Measurements from ENCODE around the gene CNTNAP4. TPM values are rescaled to one million over a fixed set of nuclear protein-coding genes. Genes with fewer than 3 reads are reported as not detected.

The CNTNAP4 gene
- polyA plus RNA-seq, 1 donor from 2014 or later: 75.8 TPM

GRCh38 chr16:76445815-76446214 lies 168.6 kb downstream of the CNTNAP4 start:
- H3K27me3 ChIP-seq (ENCODE audit: insufficient read depth, low read depth, low read length): no peaks in the 10 kb centered on the region
- H3K79me2 ChIP-seq (replicated peaks; ENCODE audit: insufficient read depth, low read length): no peaks in the 10 kb centered on the region
- no peak overlapping the region for H3K4me3 ChIP-seq (ENCODE audit: low read length)
- H2AFZ ChIP-seq (ENCODE audit: low read depth, low read length): no peak overlapping the region
- no peaks in the 10 kb centered on the region for H3K36me3 ChIP-seq (ENCODE audit: insufficient read depth, low read length)
- no peak for TF ChIP-seq POLR2AphosphoS5 (IDR thresholded peaks at IDR 0.05)
- no peak for TF ChIP-seq MXI1 (conservative IDR thresholded peaks at IDR 0.05; ENCODE audit: poor library complexity, severe bottlenecking)
- TF ChIP-seq RAD21 (conservative IDR thresholded peaks at IDR 0.05): no peak
- no peak for TF ChIP-seq REST (IDR thresholded peaks at IDR 0.05; ENCODE audit: borderline replicate concordance)
- no peak for TF ChIP-seq SMC3 (conservative IDR thresholded peaks at IDR 0.05; ENCODE audit: poor library complexity)
- no peaks in the 10 kb centered on the region for H4K20me1 ChIP-seq (ENCODE audit: insufficient read depth)
- H3F3A ChIP-seq (ENCODE audit: insufficient read depth, low read length, poor library complexity, severe bottlenecking): no peaks in the 10 kb centered on the region
- H3K4me2 ChIP-seq (ENCODE audit: low read length): no peak overlapping the region
- H3K9ac ChIP-seq (ENCODE audit: low read length): no peak overlapping the region
- no peaks in the 10 kb centered on the region for H3K9me2 ChIP-seq (ENCODE audit: insufficient read depth, low read length)
- peak overlapping the region; percentile 56 for H3K27ac ChIP-seq (ENCODE audit: low read length)
- no peaks in the 10 kb centered on the region for H3K9me3 ChIP-seq (ENCODE audit: low read length)

DNA sequence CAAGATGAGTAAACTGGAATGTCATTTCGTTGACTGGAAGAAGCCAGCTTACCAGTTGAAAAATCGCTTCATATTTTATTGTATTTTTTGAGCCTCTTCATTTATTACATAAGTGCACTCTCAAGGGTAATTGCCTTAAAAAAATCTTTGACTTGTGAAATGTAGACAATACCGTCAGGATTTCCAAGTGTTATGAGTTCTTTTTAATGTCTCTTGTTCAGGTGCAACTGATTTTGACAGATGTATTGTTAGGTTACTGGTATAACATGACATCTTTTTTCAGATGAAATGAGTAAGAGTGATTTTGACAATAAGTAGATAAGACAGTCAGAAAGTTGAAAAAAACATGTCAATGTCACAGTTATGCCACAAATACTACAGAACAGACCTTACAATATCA lies 169.1 kb downstream of the CNTNAP4 start:
- no peak overlapping the region for H2AFZ ChIP-seq (ENCODE audit: low read depth, low read length)
- no peaks in the 10 kb centered on the region for H3K36me3 ChIP-seq (ENCODE audit: insufficient read depth, low read length)
- no peak overlapping the region for H3K4me2 ChIP-seq (ENCODE audit: low read length)
- no peaks in the 10 kb centered on the region for H3F3A ChIP-seq (ENCODE audit: insufficient read depth, low read length, poor library complexity, severe bottlenecking)
- TF ChIP-seq, protein P1, sequence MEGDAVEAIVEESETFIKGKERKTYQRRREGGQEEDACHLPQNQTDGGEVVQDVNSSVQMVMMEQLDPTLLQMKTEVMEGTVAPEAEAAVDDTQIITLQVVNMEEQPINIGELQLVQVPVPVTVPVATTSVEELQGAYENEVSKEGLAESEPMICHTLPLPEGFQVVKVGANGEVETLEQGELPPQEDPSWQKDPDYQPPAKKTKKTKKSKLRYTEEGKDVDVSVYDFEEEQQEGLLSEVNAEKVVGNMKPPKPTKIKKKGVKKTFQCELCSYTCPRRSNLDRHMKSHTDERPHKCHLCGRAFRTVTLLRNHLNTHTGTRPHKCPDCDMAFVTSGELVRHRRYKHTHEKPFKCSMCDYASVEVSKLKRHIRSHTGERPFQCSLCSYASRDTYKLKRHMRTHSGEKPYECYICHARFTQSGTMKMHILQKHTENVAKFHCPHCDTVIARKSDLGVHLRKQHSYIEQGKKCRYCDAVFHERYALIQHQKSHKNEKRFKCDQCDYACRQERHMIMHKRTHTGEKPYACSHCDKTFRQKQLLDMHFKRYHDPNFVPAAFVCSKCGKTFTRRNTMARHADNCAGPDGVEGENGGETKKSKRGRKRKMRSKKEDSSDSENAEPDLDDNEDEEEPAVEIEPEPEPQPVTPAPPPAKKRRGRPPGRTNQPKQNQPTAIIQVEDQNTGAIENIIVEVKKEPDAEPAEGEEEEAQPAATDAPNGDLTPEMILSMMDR (IDR thresholded peaks at IDR 0.05; ENCODE audit: poor library complexity, severe bottlenecking): no peak
- no peak for TF ChIP-seq TAF1 (IDR thresholded peaks at IDR 0.05; ENCODE audit: low read depth)
- no peak for TF ChIP-seq RAD21 (conservative IDR thresholded peaks at IDR 0.05)
- TF ChIP-seq EP300 (conservative IDR thresholded peaks at IDR 0.05; ENCODE audit: poor library complexity, severe bottlenecking): peak; percentile 100
- no peak for TF ChIP-seq EZH2 (IDR thresholded peaks at IDR 0.05; ENCODE audit: borderline replicate concordance, insufficient read depth, low read length, poor library complexity, severe bottlenecking)
- peak; percentile 17 for TF ChIP-seq MXI1 (conservative IDR thresholded peaks at IDR 0.05; ENCODE audit: poor library complexity, severe bottlenecking)
- peak; percentile 77 for TF ChIP-seq REST (IDR thresholded peaks at IDR 0.05; ENCODE audit: borderline replicate concordance)
- peak; percentile 94 for TF ChIP-seq POLR2AphosphoS5 (IDR thresholded peaks at IDR 0.05)
- TF ChIP-seq SMC3 (conservative IDR thresholded peaks at IDR 0.05; ENCODE audit: poor library complexity): peak; percentile 20
- H3K9ac ChIP-seq (ENCODE audit: low read length): no peak overlapping the region
- no peaks in the 10 kb centered on the region for H3K9me2 ChIP-seq (ENCODE audit: insufficient read depth, low read length)
- H4K20me1 ChIP-seq (ENCODE audit: insufficient read depth): no peaks in the 10 kb centered on the region
- H3K27ac ChIP-seq (ENCODE audit: low read length): peak overlapping the region; percentile 56
- H3K79me2 ChIP-seq (replicated peaks; ENCODE audit: insufficient read depth, low read length): no peaks in the 10 kb centered on the region
- no peaks in the 10 kb centered on the region for H3K9me3 ChIP-seq (ENCODE audit: low read length)
- H3K27me3 ChIP-seq (ENCODE audit: insufficient read depth, low read depth, low read length): no peaks in the 10 kb centered on the region
- no peak overlapping the region for H3K4me3 ChIP-seq (ENCODE audit: low read length)

All from neural cell (in vitro differentiated cells).